Ovary (tissue), 3 donors: ENCODE results near the gene DTWD1.
A peak's percentile ranks its signal among the peaks of the same experiment; 100 is the strongest.

ENCODE experiments used
- EP300 ChIP-seq: sonication (generic); formaldehyde crosslinking; IDR thresholded peaks from one replicate; pipeline ENCODE4 v1.6.1; 2017; ENCODE audit warnings: antibody characterized with exemption
- TF ChIP-seq, protein P1 (sequence below), 3 donors: fragments of 450-650 bp in 2 of 3; fragments of 200-600 bp in 1 of 3; IDR thresholded peaks; one replicate each; pipeline versions ENCODE4 v1.5.1 to v1.8.0; 2016 to 2022; ENCODE audit warnings: antibody characterized with exemption in 3 of 3, mild to moderate bottlenecking in 1 of 3
- donor health status: DM: no; HTN: no; CAD: no.

DNA sequence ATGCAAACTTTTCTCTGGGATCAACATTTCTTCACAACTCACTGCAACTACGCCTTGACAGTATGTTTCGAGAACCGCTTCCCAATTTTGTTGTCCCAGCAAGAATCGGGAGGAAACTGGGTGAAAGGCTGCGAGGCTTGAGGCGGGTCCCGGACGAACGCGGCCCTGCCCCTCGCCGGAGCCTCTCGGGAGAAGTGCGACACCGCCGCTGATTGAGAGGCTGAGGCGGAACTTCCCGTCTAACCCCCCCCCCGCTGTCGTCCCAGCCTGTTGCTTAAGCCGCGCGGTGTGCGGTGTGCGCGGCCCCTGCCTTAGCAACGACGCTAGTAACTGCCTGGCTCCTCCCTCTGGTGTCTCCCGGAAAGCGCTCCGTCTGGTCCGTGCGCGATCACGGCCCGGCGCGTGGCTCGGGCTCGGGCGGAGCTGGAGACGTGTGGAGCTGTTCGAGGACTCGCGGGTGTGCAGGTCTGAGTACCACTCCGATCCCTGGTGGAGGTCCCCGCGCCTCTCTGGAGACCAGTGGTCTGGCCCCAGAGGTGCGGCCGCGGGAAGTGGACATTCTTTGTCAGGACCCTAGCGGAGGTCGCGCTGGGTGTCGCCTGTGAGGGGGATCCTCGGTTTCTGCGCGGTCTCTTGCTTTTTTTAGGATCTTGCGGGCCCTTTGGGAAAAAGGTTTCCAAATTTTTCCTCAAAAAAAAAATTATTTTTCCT is at the start of gene DTWD1, which contains the start of gene FAM227B:
- TF ChIP-seq, protein P1, sequence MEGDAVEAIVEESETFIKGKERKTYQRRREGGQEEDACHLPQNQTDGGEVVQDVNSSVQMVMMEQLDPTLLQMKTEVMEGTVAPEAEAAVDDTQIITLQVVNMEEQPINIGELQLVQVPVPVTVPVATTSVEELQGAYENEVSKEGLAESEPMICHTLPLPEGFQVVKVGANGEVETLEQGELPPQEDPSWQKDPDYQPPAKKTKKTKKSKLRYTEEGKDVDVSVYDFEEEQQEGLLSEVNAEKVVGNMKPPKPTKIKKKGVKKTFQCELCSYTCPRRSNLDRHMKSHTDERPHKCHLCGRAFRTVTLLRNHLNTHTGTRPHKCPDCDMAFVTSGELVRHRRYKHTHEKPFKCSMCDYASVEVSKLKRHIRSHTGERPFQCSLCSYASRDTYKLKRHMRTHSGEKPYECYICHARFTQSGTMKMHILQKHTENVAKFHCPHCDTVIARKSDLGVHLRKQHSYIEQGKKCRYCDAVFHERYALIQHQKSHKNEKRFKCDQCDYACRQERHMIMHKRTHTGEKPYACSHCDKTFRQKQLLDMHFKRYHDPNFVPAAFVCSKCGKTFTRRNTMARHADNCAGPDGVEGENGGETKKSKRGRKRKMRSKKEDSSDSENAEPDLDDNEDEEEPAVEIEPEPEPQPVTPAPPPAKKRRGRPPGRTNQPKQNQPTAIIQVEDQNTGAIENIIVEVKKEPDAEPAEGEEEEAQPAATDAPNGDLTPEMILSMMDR (IDR thresholded peaks at IDR 0.05) = peak in 1 of 3 donors; percentile 16
- TF ChIP-seq EP300 = peak; percentile 52
